ENCODE measurements around the gene IL34. TPM values are rescaled to one million over a fixed set of nuclear protein-coding genes. Genes with fewer than 3 reads are reported as not detected.

The IL34 gene
- total and polyA plus RNA-seq, 7 experiments from 2014 or later, result 0.38 to 1.1 (median 0.50) TPM; not detected in 4

DNA sequence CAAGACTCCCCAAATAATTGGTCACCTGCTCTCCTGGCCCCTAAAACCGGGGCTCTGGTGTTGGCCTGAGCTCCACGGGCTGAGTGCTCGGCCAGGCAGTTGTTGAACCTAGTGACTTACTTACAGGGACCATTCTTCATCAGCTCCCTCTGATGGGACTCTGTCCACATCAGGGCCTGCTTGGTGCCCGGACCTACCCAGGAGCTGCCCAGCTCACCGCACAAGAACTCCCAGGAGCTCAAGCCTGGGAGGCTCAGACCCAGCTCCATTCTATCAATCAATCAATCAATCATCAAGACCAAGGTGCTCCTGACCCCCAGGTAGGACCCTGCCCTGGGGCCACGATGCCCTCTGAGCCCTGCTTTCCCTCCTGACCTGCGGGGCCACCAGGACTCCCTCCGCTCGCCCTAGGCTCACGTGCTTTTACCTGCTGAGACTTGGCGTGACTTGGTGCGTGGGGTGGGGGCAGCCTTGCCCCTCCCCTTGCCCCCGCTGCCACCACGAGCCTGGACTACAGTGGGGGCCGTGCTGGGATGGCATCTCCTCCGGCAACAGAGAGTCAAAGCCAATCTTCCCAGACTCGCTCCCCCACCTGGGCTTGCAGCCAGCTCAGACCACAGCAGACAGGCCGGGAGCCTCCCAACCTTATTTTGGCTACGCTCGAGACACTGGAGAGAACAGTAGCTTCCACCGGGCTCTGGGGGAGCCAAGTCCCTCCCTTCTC is 15.7 kb downstream of the IL34 start:
- no peaks in the 10 kb centered on the region for H3K4me1 Mint-ChIP-seq
- H3K4me3 ChIP-seq (ENCODE audit: low read length), result no peak overlapping the region
- CTCF ChIA-PET, result interaction anchor here (1.2 kb wide), 1 partner anchor 10 kb away, joined by 3 read pairs; no protein-coding TSS in a partner anchor
- DNase-seq (no peak), ATAC-seq (no peak)
- H3K36me3 ChIP-seq (ENCODE audit: control insufficient read depth in 2 of 3, insufficient read depth in 3 of 3, low read length in 3 of 3), result no peaks in the 10 kb centered on the region
- intact Hi-C loops (cut with micrococcal nuclease), result no loop called here
- H3K9me3 Mint-ChIP-seq, result no peaks in the 10 kb centered on the region
- peaks cover 0 to 3% (median 0%) of the 10 kb centered on the region in 5 donors for H3K27me3 Mint-ChIP-seq
- H3K27me3 ChIP-seq (ENCODE audit: control insufficient read depth in 2 of 2, insufficient read depth in 2 of 2, low read length in 2 of 2), result no peaks in the 10 kb centered on the region
- no peak overlapping the region for H3K4me3 Mint-ChIP-seq
- no peaks in the 10 kb centered on the region for H3K9me3 ChIP-seq (ENCODE audit: control insufficient read depth in 2 of 3, low read length in 3 of 3)
- POLR2A ChIA-PET, result interaction anchor here (0.9 kb wide), 1 partner anchor 81 kb away, joined by 3 read pairs; no protein-coding TSS in a partner anchor
- H3K4me1 ChIP-seq (ENCODE audit: control insufficient read depth in 2 of 2, insufficient read depth in 2 of 2, low read length in 2 of 2), result no peaks in the 10 kb centered on the region
- peaks cover 0 to 10% (median 4%) of the 10 kb centered on the region in 5 donors for H3K36me3 Mint-ChIP-seq
- H3K27ac Mint-ChIP-seq, result no peak overlapping the region
- H3K27ac ChIP-seq (ENCODE audit: low read depth, low read length), result no peak overlapping the region

DNA sequence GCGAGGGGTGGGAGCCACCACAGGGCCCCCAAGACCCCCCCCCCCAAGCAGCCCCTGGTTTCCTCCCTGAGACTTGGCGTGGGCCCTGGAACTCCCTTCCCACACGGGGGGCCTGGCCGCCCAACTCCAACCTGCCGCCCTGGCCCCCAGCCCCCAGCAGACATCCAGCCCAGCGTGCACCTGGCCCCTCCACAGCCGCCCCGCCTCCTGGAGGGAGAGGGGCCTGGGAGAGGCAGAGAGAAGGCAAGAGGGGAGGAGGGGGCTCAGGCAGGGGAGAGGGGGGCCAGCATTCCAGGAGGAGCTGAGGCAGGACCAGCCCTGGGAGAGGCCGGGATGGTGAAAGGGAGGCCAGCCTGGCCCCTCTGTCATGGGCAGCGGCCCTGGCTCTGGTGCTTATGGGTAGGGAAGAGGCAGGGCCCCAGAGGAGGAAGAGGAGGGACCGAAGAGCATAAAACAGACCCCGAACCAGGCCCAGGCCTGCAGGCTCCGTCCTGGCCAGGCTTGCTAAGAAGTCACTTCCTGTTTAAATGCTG is 16.7 kb downstream of the IL34 start:
- H3K27me3 ChIP-seq (ENCODE audit: control insufficient read depth in 2 of 2, insufficient read depth in 2 of 2, low read length in 2 of 2), result no peaks in the 10 kb centered on the region
- H3K27ac ChIP-seq (ENCODE audit: low read depth, low read length), result no peak overlapping the region
- H3K9me3 Mint-ChIP-seq, result no peaks in the 10 kb centered on the region
- no peaks in the 10 kb centered on the region for H3K36me3 ChIP-seq (ENCODE audit: control insufficient read depth in 2 of 3, insufficient read depth in 3 of 3, low read length in 3 of 3)
- H3K9me3 ChIP-seq (ENCODE audit: control insufficient read depth in 2 of 3, low read length in 3 of 3), result no peaks in the 10 kb centered on the region
- ChIA-PET POLR2A (no interaction called here), CTCF (interaction anchor here (1.2 kb wide), 1 partner anchor 11 kb away, joined by 3 read pairs; no protein-coding TSS in a partner anchor)
- no peak overlapping the region for H3K4me3 Mint-ChIP-seq
- H3K36me3 Mint-ChIP-seq, result peaks cover 0 to 10% (median 4%) of the 10 kb centered on the region in 5 donors
- no peaks in the 10 kb centered on the region for H3K4me1 Mint-ChIP-seq
- no peak overlapping the region for H3K4me3 ChIP-seq (ENCODE audit: low read length)
- H3K4me1 ChIP-seq (ENCODE audit: control insufficient read depth in 2 of 2, insufficient read depth in 2 of 2, low read length in 2 of 2), result no peaks in the 10 kb centered on the region
- DNase-seq (no peak), ATAC-seq (no peak)
- intact Hi-C loops (cut with micrococcal nuclease), result no loop called here
- no peak overlapping the region for H3K27ac Mint-ChIP-seq
- peaks cover 0 to 3% (median 0%) of the 10 kb centered on the region in 5 donors for H3K27me3 Mint-ChIP-seq

GRCh38 chr16:70663524-70664324 is 17.4 kb downstream of the IL34 start:
- H3K27me3 Mint-ChIP-seq, result peaks cover 0 to 3% (median 0%) of the 10 kb centered on the region in 5 donors
- H3K36me3 Mint-ChIP-seq, result peaks cover 0 to 13% (median 8%) of the 10 kb centered on the region in 5 donors
- no peaks in the 10 kb centered on the region for H3K4me1 Mint-ChIP-seq
- H3K4me3 Mint-ChIP-seq, result no peak overlapping the region
- H3K27me3 ChIP-seq (ENCODE audit: control insufficient read depth in 2 of 2, insufficient read depth in 2 of 2, low read length in 2 of 2), result no peaks in the 10 kb centered on the region
- no peak for DNase-seq
- H3K4me1 ChIP-seq (ENCODE audit: control insufficient read depth in 2 of 2, insufficient read depth in 2 of 2, low read length in 2 of 2), result no peaks in the 10 kb centered on the region
- ChIA-PET CTCF (no interaction called here), POLR2A (no interaction called here)
- no peak overlapping the region for H3K4me3 ChIP-seq (ENCODE audit: low read length)
- ATAC-seq, result peak; percentile 14
- no peaks in the 10 kb centered on the region for H3K9me3 ChIP-seq (ENCODE audit: control insufficient read depth in 2 of 3, low read length in 3 of 3)
- no peaks in the 10 kb centered on the region for H3K36me3 ChIP-seq (ENCODE audit: control insufficient read depth in 2 of 3, insufficient read depth in 3 of 3, low read length in 3 of 3)
- H3K27ac ChIP-seq (ENCODE audit: low read depth, low read length), result no peak overlapping the region
- H3K9me3 Mint-ChIP-seq, result peaks cover 0 to 2% (median 0%) of the 10 kb centered on the region in 11 donors
- H3K27ac Mint-ChIP-seq, result no peak overlapping the region
- intact Hi-C loops (cut with micrococcal nuclease), result no loop called here

DNA sequence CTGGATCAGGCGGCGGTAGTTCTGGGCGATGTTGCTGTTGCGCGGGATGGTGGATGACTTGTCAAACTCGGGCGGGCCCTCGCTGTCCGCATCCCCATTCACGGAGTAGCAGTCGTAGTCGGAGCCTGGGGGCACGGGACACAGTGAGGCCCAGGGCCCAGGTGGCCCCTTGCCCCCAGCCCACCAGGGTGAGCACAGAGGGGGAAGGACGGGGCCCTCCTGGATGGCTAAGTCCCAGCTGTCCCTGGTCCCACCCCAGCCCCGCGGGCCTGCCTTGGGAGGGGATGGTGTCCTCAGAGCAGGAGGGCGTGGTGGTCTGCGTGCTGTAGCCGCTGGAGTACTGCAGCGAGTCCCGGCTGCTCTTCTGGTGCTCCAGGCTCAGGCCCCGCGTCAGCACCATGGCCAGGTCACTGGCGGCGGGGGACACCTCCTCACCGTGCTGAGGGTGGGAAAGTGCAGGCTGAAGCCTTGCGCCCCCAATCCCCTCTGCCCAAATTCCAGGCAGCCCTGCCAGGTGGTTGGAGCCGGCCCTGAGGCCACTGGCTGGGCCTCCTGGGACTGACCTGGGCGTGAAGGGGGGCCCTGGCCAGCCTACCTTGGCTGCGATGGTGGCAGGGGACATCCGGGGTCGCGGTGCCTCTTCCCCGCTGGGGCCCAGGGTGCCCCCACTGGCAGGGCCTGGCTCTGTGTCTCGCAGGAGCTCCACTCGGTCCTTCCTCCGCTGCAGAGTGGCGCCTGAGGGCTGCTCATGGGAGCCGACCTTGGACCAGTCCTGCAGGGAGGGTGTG is 18.2 kb downstream of the IL34 start:
- DNase-seq (no peak), ATAC-seq (peak; percentile 25)
- Histone ChIP-seq H3K4me3 (ENCODE audit: low read length) (no peak overlapping the region), H3K36me3 (ENCODE audit: control insufficient read depth in 2 of 3, insufficient read depth in 3 of 3, low read length in 3 of 3) (no peaks in the 10 kb centered on the region), H3K9me3 (ENCODE audit: control insufficient read depth in 2 of 3, low read length in 3 of 3) (no peaks in the 10 kb centered on the region), H3K27ac (ENCODE audit: low read depth, low read length) (no peak overlapping the region), H3K4me1 (ENCODE audit: control insufficient read depth in 2 of 2, insufficient read depth in 2 of 2, low read length in 2 of 2) (no peaks in the 10 kb centered on the region), H3K27me3 (ENCODE audit: control insufficient read depth in 2 of 2, insufficient read depth in 2 of 2, low read length in 2 of 2) (no peaks in the 10 kb centered on the region)
- Mint-ChIP-seq H3K9me3 (peaks cover 0 to 6% (median 0%) of the 10 kb centered on the region in 11 donors), H3K4me3 (no peak overlapping the region), H3K27ac (no peak overlapping the region), H3K27me3 (peaks cover 0 to 3% (median 0%) of the 10 kb centered on the region in 5 donors), H3K36me3 (peaks cover 0 to 18% (median 13%) of the 10 kb centered on the region in 5 donors), H3K4me1 (no peaks in the 10 kb centered on the region)
- intact Hi-C loops (cut with micrococcal nuclease), result no loop called here
- CTCF ChIA-PET, result no interaction called here
- POLR2A ChIA-PET, result no interaction called here

GRCh38 chr16:70665113-70665694 is 18.8 kb downstream of the IL34 start:
- Mint-ChIP-seq H3K27me3 (peaks cover 0 to 3% (median 0%) of the 10 kb centered on the region in 5 donors), H3K4me3 (no peak overlapping the region), H3K27ac (no peak overlapping the region), H3K4me1 (no peaks in the 10 kb centered on the region), H3K36me3 (peaks cover under 1 to 20% (median 13%) of the 10 kb centered on the region in 5 donors), H3K9me3 (peaks cover 0 to 6% (median 0%) of the 10 kb centered on the region in 11 donors)
- Histone ChIP-seq H3K9me3 (ENCODE audit: control insufficient read depth in 2 of 3, low read length in 3 of 3) (no peaks in the 10 kb centered on the region), H3K4me1 (ENCODE audit: control insufficient read depth in 2 of 2, insufficient read depth in 2 of 2, low read length in 2 of 2) (no peaks in the 10 kb centered on the region), H3K27ac (ENCODE audit: low read depth, low read length) (no peak overlapping the region), H3K36me3 (ENCODE audit: control insufficient read depth in 2 of 3, insufficient read depth in 3 of 3, low read length in 3 of 3) (no peaks in the 10 kb centered on the region), H3K4me3 (ENCODE audit: low read length) (no peak overlapping the region), H3K27me3 (ENCODE audit: control insufficient read depth in 2 of 2, insufficient read depth in 2 of 2, low read length in 2 of 2) (no peaks in the 10 kb centered on the region)
- peak; percentile 25 for ATAC-seq
- ChIA-PET CTCF (no interaction called here), POLR2A (no interaction called here)
- intact Hi-C loops (cut with micrococcal nuclease), result no loop called here
- no peak for DNase-seq
